NCI-H2107 treated with DMSO at 0.1 percent for 48 hours (cell line): ENCODE data around the gene UBXN2A.

ENCODE experiments used
- DNase-seq: peaks from one replicate; lab custom pipeline; 2025; ENCODE audit not compliant: unreplicated experiment; lab: John Stamatoyannopoulos, UW

Gene UBXN2A, protein sequence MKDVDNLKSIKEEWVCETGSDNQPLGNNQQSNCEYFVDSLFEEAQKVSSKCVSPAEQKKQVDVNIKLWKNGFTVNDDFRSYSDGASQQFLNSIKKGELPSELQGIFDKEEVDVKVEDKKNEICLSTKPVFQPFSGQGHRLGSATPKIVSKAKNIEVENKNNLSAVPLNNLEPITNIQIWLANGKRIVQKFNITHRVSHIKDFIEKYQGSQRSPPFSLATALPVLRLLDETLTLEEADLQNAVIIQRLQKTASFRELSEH

DNA sequence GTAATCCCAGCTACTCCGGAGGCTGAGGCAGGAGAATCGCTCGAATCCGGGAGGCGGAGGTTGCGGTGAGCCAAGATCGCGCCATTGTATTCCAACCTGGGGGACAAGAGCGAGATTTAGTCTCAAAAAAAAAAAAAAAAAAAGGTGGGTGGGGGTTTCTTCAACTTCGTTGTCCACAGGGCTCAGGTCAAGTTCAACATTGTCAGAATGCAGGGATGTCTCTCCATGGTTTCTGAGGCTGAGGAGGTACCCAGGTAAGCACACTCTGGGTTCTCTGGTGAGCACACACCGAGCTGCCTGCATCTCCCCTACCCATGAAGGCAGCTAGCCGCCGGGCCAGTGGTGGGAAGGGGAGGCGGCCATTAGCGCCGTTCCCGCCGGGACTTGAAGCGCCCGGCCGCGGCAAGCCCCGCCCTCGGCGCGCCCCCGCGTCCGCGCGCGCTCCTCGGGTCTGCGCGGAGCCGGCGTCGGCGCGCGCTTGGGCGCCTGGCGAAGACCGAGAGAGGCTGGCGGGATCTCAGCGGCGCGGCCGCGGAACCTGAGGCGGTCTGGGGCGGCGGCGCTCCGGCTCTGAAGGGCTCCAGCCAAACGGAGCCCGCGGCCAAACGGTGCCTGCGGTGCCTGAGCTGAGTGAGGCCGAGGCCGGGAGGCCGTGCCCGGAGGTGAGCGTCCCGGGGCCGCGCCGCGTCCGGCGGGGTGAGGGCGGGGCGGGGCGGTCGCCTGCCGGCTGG is at the start of gene UBXN2A:
TSS of gene UBXN2A (plus strand) at position 477 of the 731 bp plus-strand sequence. CDS start 17,852 bp downstream, outside the sequence.
- peak; percentile 61 for DNase-seq

- no peak for DNase-seq
Measured at GRCh38 chr2:23900133-23900532, 40.1 kb upstream of the UBXN2A start.

DNA sequence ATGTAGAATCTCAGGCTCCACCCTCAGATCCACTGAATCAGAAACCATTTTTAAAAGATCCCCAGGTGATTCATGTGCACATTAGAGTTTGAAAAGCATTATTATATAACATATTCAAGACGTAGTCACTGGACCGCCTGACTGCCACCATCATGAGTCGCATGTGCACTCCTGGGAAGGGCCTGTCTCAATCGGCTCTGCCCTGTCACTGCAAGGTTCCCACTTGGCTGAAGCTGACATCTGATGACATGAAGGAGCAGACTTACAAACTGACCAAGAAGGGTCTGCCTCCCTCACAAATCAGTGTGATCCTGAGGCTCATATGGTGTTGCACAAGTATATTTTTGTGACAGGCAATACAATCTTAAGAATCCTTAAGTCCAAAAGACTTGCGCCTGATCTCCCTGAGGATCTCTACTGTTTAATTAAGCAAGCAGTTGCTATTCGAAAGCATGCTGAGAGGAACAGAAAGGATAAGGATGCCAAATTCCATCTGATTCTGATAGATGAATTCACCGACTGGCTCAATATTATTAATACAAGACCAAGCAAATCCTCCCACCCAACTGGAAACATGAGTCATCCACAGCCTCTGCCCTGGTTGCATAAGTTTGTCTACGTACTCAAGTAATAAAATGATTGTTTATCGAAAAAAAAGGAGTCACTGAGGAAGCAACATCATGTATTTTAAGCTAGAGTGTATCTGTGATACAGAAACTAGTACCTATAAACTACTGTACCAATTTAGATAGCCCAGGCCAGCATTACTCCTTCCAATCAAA is 39.5 kb upstream of the UBXN2A start:
- DNase-seq: no peak

DNA sequence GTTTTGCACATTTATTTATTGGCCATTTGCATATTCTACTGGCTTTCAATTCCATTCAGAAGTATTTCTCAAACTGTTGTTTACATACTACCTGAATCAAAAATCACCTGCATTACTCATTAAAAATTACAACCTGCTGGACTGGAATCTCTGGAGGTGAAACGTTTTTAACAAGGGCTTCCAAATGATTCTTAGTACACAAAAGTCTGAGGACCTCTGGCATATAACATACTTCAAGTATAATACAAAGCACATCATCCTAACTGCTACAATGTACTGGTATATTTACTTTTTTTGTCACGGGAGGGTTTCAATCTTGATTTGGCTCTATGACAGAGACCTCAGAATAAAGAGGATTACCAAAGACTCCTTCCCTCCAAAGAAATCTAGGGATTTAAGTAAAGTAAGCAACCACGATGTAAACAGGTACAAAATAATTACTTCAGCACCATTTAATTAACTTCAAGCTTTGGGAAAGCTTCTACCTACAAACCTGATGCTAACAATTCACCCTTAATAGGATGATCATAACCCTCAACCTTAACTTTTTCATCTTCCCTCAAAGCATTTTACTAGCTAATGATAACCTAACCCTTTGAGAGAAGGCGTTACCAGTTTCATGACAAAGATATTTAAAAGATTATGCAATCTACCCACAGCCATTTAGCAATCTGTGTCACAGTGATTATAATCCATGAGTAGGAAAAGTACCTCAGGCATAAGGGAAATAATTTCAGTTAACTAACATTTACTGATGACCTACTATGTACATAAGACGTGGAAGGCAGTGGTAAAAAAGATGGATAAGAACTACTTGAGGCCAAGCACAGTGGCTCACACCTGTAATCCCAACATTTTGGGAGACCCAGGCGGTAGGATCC is 38.1 kb upstream of the UBXN2A start:
- DNase-seq: no peak

- DNase-seq: no peak
Measured at GRCh38 chr2:23903034-23903433, 37.2 kb upstream of the UBXN2A start.

GRCh38 chr2:23904215-23904614 is 36.0 kb upstream of the UBXN2A start:
- no peak for DNase-seq

- no peak for DNase-seq
Measured at GRCh38 chr2:23904692-23905091, 35.6 kb upstream of the UBXN2A start.

DNA sequence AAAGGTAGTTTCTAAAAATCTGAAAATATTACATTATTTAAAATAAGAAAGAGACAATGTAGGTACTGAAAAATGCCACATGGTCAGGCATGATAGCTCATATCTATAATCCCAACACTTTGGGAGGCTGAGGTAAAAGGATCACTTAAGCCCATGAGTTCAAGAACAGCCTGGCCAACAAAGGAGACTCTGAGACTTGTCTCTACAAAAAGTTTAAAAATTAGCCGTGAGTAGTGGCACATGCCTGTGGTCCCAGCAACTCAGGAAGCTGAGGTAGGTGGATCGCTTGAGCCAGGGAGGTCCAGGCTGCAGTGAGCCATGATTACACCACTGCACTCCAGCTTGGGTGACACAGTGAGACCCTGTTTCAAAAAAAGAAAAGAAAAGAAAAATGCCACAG is 35.1 kb upstream of the UBXN2A start:
- no peak for DNase-seq

- DNase-seq: no peak
Measured at GRCh38 chr2:23912054-23912453, 28.2 kb upstream of the UBXN2A start.

DNA sequence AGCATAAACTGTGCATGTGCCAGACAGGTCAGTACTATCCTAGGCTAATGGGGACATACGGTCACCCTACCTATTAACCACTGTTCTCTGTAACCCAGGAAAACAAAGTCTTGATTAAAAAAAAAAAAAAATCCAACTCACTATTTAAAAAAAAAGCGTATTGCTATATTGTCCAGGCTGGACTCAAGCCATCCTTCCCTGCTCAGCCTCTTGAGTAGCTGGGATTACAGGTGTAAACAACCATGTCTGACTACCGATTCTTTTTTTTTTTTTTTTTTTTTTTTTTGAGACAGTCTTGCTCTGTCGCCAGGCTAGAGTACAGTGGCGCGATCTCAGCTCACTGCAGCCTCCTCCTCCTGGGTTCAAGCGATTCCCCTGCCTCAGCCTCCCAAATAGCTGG is 24.9 kb upstream of the UBXN2A start:
- no peak for DNase-seq

DNA sequence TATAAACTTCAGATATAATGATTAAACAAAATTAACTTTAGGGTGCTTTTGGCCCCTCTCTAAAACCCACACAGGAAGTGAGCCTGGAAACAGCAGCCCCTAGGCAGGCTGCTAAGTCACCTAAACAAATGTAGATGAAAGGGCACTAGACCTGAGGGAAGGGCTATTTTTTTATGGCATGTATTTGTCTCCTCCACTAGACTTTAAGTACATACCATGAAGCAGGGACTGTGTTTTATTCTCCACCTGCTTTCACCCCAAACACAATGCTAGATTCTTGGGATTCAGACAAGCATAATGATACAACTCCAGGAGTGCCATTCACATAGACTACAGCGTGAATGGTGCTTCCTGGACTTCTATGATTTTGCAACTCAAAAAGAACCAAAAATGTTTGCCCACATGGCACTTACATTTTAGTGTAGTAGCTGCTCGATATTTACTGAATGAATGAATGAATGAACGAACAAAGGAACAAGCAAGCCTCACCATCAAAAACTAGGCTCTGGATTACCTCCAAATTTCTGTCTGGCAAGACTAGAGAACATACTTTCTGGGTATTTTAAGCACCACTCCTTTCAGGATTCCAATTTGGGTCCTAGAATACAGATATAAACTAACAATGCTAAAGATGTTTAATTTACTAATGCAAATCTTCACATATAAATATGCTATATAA is 23.4 kb upstream of the UBXN2A start:
- DNase-seq: no peak

DNA sequence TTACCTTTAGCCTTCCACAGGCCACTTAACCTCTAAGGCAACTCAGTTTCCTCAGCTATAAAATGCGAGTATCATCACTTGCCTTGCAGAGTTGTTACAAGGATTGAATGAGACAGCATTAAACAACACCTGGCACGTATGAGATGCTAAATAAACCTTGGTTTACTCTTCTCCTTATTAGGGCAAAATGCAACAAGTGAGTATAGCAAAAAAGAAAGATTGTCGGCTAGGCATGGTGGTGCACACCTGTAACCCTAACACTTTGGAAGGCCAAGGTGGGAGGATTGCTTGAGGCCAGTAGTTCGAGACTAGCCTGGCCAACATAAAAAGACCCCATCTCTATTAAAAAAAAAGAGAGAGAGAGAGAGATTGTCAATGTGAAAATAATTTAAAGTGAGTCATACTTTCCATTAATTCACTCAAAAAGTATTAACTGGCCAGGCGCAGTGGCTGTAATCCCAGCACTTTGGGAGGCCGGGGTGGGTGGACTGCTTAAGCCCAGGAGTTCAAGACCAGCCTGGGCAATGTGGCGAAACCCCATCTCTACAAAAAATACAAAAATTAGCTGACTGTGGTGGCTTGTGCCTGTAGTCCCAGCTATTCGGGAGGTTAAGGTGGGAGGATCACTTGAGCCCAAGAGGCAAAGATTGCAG is 21.3 kb upstream of the UBXN2A start:
- no peak for DNase-seq

DNA sequence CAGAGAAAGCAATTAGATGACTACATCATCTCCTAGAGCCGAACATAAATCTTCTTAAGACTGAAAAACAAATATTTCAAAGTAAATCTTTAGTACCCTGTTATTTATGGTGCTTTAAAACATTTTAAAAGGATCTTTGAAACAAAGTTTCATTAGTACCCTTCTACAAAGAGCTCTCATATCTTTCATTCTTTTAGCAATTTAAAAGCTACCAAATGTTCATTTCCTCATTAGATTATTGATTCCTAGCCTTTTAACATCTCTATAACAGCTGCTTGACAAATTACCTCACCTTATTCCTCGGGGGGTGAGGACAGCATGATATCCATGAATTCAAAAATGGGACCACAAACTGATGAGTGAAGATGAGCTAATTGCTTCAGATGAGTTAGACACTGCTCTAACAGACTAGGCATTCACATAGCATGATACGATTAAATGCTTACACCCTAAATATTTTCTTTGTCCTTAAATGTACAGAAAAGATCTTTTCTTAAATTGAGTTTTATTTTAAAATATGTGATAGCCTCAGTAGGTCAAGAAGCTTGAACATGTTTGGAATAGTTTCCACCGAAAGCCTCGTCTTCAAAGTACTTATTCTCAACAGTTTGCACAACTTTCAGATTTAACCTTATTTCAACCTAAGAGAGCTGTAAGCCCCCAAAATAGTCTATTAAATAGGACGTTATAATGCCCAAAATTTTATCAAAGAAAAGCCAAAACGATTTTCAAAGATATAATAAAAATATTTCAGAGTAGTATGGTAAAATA is 15.5 kb upstream of the UBXN2A start:
- no peak for DNase-seq

DNA sequence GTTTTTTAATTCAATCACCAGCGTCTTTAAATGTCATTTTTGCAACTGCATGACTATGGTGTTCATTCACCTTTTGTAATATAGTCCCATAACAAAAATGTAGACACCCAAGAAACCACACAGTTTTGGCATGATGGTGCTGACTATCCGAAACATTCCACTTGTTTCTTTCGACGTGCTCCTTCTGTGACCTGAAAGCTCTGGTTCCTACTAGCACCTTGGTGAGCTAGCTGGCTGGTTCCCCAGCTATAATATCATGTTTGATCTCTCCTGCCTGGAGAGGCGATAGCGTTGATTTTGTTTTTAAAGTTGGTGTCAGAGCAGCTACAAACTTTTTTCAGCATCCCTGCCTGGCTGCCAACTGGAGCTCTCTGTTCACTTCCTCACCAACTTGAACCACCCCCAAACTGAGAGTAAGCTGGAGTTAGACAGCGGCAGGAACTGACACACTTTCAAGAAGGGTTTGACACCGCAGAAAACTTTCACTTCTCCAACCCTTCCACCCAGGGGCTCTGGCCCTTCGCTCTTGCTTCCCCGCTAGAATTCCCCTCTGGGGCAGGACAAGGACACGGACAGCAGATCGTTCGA is 14.5 kb upstream of the UBXN2A start:
- DNase-seq: peak; percentile 35

- no peak for DNase-seq
Measured at GRCh38 chr2:23926290-23926749, 13.9 kb upstream of the UBXN2A start.

DNA sequence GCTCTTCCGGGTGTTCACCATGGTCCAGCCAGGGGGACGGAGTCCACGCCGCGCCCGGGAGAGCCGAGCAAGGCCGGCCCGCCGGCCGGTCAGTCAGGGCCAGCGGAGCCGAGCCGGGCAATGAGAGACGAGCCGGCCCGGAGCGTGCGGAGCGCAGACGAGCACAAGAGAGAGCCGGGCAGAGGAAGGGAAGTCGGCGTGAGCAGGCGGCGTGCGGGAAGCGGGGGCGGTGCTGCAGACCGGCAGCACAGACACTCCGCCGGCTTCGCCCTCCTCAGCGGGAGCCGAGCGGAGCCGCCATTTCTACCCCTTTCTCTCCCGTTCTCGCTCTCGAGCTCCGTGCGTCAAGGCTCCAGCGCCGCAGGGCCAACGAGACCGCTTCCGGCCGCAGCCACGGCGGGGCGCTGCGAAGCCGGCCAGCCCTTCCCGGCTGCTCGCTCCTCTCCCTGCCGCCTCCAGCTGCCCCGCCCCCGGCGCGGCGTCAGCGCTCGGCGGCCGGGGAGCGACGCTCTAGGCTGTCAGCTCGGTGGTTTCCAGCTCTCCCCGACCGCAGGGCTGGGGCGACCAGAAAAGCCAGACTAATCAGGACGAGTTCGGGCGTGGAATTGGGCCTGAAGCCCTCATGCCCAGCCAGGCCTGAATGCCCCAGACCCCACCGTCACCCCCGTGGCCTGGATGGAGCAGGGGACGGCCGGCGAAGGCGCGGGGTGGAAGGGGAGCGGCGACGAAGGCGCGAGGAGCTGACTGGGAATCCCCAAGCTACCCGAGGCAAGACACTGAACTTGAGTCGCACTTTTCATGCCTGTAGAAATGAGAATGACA is 13.3 kb upstream of the UBXN2A start, which contains the start of gene ATAD2B:
TSS of gene ATAD2B (minus strand) at position 374 of the 822 bp plus-strand sequence. CDS start at position 21, 353 bp downstream.
- peak; percentile 61 for DNase-seq

DNA sequence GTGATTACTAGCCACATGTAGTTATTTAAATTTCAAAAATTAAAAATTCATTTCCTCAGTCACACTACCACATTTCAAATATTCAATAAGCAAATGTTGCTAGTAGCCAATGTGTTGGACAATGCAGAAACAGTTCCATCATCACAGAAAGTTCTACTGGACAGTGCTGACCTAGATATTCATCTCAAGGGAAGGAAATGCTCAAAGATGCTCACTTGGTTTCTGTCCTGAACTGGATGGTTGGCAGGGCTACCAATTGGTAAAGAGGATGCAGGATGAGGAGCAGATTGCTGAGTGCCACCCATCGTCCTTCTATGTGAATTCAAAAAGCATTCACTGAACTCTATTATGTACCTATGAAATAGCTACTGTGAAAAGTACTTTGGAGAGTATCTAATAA is 6.0 kb upstream of the UBXN2A start:
- no peak for DNase-seq
